H1 (cell line): ENCODE results near the gene PAX7. TPM values are rescaled to one million over a fixed set of nuclear protein-coding genes. Genes with fewer than 3 reads are reported as not detected.
A peak's percentile ranks its signal among the peaks of the same experiment; 100 is the strongest.

Source experiments
- KDM1A ChIP-seq: fragments of 200-600, 300-600 bp; sonication (generic); IDR thresholded peaks from 2 replicates; pipeline ENCODE4 v1.7.1; 2016; ENCODE audit warnings: mild to moderate bottlenecking, low read length, borderline replicate concordance
- POLR2A ChIP-seq, 2 experiments: IDR thresholded peaks; 1 replicate in 1 of 2; 2 replicates in 1 of 2; pipeline ENCODE4 v1.6.1; 2011; ENCODE audit warnings: low read depth in 2 of 2, low read length in 2 of 2, mild to moderate bottlenecking in 2 of 2; ENCODE audit errors: control extremely low read depth in 1 of 2
- RNF2 ChIP-seq: fragments of 200-900, 300-1000 bp; sonication (generic); IDR thresholded peaks from 2 replicates; pipeline ENCODE4 v1.7.1; 2016; ENCODE audit warnings: borderline replicate concordance, low read depth, mild to moderate bottlenecking, antibody characterized with exemption, low read length; ENCODE audit not compliant: poor library complexity, severe bottlenecking; ENCODE audit errors: missing control alignments
- SP4 ChIP-seq: IDR thresholded peaks from 2 replicates; pipeline ENCODE4 v1.6.1; 2012; ENCODE audit warnings: low read length, inconsistent platforms
- polyA plus RNA-seq, 7 experiments: library from polyadenylated mRNA; depleted of rRNA in 3 of 7; stranded (reverse) in 5 of 7; unstranded in 2 of 7; fragments of >200 nt in 5 of 7; fragments of 200-250 nt in 2 of 7; gene quantifications; 1 replicate in 5 of 7; 2 replicates in 1 of 7; 4 replicates in 1 of 7; pipeline versions ENCODE4 v1.2.1 to v1.2.3, GENCODE V29; 2011 to 2013; ENCODE audit warnings: missing spikeins in 2 of 7, mixed read lengths in 2 of 7
- total RNA-seq: library from RNA; stranded (reverse); fragmentation: NEBNext Ultra II Directional; extraction: Animal tissue kit (Norgen Biotek cat#: 25700); gene quantifications from 2 replicates; pipeline ENCODE4 v1.2.1, GENCODE V29; 2021

Gene PAX7
- total and polyA plus RNA-seq, 2 of the 8 experiments (the other 6 are each of a cell fraction or from before 2014, with no cell fraction given) = not detected

- TF ChIP-seq RNF2 (peak; percentile 88), POLR2A (IDR thresholded peaks at IDR 0.05; ENCODE audit: control extremely low read depth in 1 of 2, low read depth in 2 of 2, low read length in 2 of 2) (no peak), KDM1A (no peak), SP4 (no peak)
- TF ChIP-seq, all 59 proteins: peak for 6
These were observed 761 bp upstream of the PAX7 start (continued) for GRCh38 chr1:18629659-18630510.
